ENCODE data around the gene CIITA. TPM values are rescaled to one million over a fixed set of nuclear protein-coding genes. Genes with fewer than 3 reads are reported as not detected.

The CIITA gene
- total RNA-seq, 1 donor from 2014 or later: 0.04 TPM

GRCh38 chr16:10879681-10880589 lies 2.9 kb downstream of the CIITA start:
- DNase-seq (ENCODE audit: low read depth): no peak
- peaks cover 37% of the 10 kb centered on the region for H3K27me3 ChIP-seq (ENCODE audit: control insufficient read depth, insufficient read depth, low read length)
- H3K36me3 ChIP-seq (ENCODE audit: control insufficient read depth, insufficient read depth, low read length): no peaks in the 10 kb centered on the region
- H3K4me3 ChIP-seq (ENCODE audit: low read depth, low read length): no peak overlapping the region
- TF ChIP-seq CTCF (IDR thresholded peaks at IDR 0.05; ENCODE audit: insufficient read depth, low read length, poor library complexity, severe bottlenecking): no peak

GRCh38 chr16:10880594-10881452 lies 3.8 kb downstream of the CIITA start:
- TF ChIP-seq CTCF (IDR thresholded peaks at IDR 0.05; ENCODE audit: insufficient read depth, low read length, poor library complexity, severe bottlenecking): no peak
- Histone ChIP-seq H3K36me3 (ENCODE audit: control insufficient read depth, insufficient read depth, low read length) (no peaks in the 10 kb centered on the region), H3K27me3 (ENCODE audit: control insufficient read depth, insufficient read depth, low read length) (peaks cover 37% of the 10 kb centered on the region), H3K4me3 (ENCODE audit: low read depth, low read length) (no peak overlapping the region)
- DNase-seq (ENCODE audit: low read depth): no peak

- H3K36me3 ChIP-seq (ENCODE audit: control insufficient read depth, insufficient read depth, low read length): no peaks in the 10 kb centered on the region
- H3K27me3 ChIP-seq (ENCODE audit: control insufficient read depth, insufficient read depth, low read length): peaks cover 36% of the 10 kb centered on the region
- DNase-seq (ENCODE audit: low read depth): no peak
- no peak overlapping the region for H3K4me3 ChIP-seq (ENCODE audit: low read depth, low read length)
- TF ChIP-seq CTCF (IDR thresholded peaks at IDR 0.05; ENCODE audit: insufficient read depth, low read length, poor library complexity, severe bottlenecking): no peak
These were observed 4.6 kb downstream of the CIITA start for GRCh38 chr16:10881479-10882030.

- Histone ChIP-seq H3K36me3 (ENCODE audit: control insufficient read depth, insufficient read depth, low read length) (no peaks in the 10 kb centered on the region), H3K27me3 (ENCODE audit: control insufficient read depth, insufficient read depth, low read length) (peaks cover 24% of the 10 kb centered on the region), H3K4me3 (ENCODE audit: low read depth, low read length) (no peak overlapping the region)
- DNase-seq (ENCODE audit: low read depth): no peak
- no peak for TF ChIP-seq CTCF (IDR thresholded peaks at IDR 0.05; ENCODE audit: insufficient read depth, low read length, poor library complexity, severe bottlenecking)
These were observed 6.0 kb downstream of the CIITA start for GRCh38 chr16:10883004-10883403.

GRCh38 chr16:10885246-10885645 lies 8.2 kb downstream of the CIITA start:
- DNase-seq (ENCODE audit: low read depth): no peak

More at GRCh38 chr16:10885246-10885645, 8.2 kb downstream of the CIITA start:
- no peak for TF ChIP-seq CTCF (IDR thresholded peaks at IDR 0.05; ENCODE audit: insufficient read depth, low read length, poor library complexity, severe bottlenecking)
- H3K36me3 ChIP-seq (ENCODE audit: control insufficient read depth, insufficient read depth, low read length): no peaks in the 10 kb centered on the region
- no peak overlapping the region for H3K4me3 ChIP-seq (ENCODE audit: low read depth, low read length)
- peaks cover 2% of the 10 kb centered on the region for H3K27me3 ChIP-seq (ENCODE audit: control insufficient read depth, insufficient read depth, low read length)

All from kidney epithelial cell (primary cell).